ENCODE data around the gene CACNB3. TPM values are rescaled to one million over a fixed set of nuclear protein-coding genes. Genes with fewer than 3 reads are reported as not detected.

CACNB3 gene
- total and polyA plus RNA-seq, 2 of the 13 experiments (the other 11 are each of a cell fraction or from before 2014, with no cell fraction given), result 0.29 to 0.54 TPM

DNA sequence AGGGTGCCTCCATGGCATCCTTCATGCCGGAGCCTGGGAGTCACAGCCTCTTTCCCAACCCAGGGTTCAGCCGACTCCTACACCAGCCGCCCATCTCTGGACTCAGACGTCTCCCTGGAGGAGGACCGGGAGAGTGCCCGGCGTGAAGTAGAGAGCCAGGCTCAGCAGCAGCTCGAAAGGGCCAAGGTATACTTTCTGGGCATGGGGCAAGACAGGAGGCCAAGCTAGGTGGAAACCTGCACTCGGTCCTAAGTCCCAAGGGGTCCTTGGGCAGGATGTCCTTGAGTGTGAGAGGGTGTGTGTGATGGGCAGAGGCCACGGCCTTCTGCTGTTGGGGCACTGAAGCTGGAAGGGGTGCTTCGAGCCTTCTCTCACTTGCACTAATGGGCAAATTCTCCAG, 5.0 kb downstream of the CACNB3 start:
- no peaks in the 10 kb centered on the region for H3K36me3 ChIP-seq (replicated peaks in 1 of 2; ENCODE audit: control insufficient read depth in 1 of 2, insufficient read depth in 2 of 2, low read length in 2 of 2)
- in situ Hi-C loops (cut with HindIII; ENCODE audit: extremely low pct_ligation_motif_present, low pct_unique_long_range_greater_than_20kb), result no loop called here
- TF ChIP-seq NFE2L2 (IDR thresholded peaks at IDR 0.05; ENCODE audit: low read length) (no peak), MAFG (CRISPR knock-in tag; IDR thresholded peaks at IDR 0.05) (no peak), ZFP37 (CRISPR knock-in tag; IDR thresholded peaks at IDR 0.05; ENCODE audit: borderline replicate concordance) (no peak), ZNF101 (CRISPR knock-in tag; IDR thresholded peaks at IDR 0.05; ENCODE audit: borderline replicate concordance, low read depth) (no peak), ZNF556 (CRISPR knock-in tag; IDR thresholded peaks at IDR 0.05; ENCODE audit: borderline replicate concordance) (no peak), ZMYM3 (CRISPR knock-in tag; IDR thresholded peaks at IDR 0.05) (no peak), NR2F1 (CRISPR knock-in tag; IDR thresholded peaks at IDR 0.05) (no peak), ZSCAN20 (CRISPR knock-in tag; IDR thresholded peaks at IDR 0.05; ENCODE audit: borderline replicate concordance) (no peak), CBX2 (IDR thresholded peaks at IDR 0.05; ENCODE audit: low read depth, low read length) (no peak), CBX2 (CRISPR knock-in tag; IDR thresholded peaks at IDR 0.05; ENCODE audit: low read depth) (no peak), ARHGAP35 (CRISPR knock-in tag; IDR thresholded peaks at IDR 0.05; ENCODE audit: borderline replicate concordance) (no peak)
- TF ChIP-seq, protein P1, sequence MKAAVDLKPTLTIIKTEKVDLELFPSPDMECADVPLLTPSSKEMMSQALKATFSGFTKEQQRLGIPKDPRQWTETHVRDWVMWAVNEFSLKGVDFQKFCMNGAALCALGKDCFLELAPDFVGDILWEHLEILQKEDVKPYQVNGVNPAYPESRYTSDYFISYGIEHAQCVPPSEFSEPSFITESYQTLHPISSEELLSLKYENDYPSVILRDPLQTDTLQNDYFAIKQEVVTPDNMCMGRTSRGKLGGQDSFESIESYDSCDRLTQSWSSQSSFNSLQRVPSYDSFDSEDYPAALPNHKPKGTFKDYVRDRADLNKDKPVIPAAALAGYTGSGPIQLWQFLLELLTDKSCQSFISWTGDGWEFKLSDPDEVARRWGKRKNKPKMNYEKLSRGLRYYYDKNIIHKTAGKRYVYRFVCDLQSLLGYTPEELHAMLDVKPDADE (CRISPR knock-in tag; IDR thresholded peaks at IDR 0.05), result no peak
- TF ChIP-seq, protein P2, sequence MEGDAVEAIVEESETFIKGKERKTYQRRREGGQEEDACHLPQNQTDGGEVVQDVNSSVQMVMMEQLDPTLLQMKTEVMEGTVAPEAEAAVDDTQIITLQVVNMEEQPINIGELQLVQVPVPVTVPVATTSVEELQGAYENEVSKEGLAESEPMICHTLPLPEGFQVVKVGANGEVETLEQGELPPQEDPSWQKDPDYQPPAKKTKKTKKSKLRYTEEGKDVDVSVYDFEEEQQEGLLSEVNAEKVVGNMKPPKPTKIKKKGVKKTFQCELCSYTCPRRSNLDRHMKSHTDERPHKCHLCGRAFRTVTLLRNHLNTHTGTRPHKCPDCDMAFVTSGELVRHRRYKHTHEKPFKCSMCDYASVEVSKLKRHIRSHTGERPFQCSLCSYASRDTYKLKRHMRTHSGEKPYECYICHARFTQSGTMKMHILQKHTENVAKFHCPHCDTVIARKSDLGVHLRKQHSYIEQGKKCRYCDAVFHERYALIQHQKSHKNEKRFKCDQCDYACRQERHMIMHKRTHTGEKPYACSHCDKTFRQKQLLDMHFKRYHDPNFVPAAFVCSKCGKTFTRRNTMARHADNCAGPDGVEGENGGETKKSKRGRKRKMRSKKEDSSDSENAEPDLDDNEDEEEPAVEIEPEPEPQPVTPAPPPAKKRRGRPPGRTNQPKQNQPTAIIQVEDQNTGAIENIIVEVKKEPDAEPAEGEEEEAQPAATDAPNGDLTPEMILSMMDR (CRISPR knock-in tag; IDR thresholded peaks at IDR 0.05), result no peak
- TF ChIP-seq, protein P3, sequence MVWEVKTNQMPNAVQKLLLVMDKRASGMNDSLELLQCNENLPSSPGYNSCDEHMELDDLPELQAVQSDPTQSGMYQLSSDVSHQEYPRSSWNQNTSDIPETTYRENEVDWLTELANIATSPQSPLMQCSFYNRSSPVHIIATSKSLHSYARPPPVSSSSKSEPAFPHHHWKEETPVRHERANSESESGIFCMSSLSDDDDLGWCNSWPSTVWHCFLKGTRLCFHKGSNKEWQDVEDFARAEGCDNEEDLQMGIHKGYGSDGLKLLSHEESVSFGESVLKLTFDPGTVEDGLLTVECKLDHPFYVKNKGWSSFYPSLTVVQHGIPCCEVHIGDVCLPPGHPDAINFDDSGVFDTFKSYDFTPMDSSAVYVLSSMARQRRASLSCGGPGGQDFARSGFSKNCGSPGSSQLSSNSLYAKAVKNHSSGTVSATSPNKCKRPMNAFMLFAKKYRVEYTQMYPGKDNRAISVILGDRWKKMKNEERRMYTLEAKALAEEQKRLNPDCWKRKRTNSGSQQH (CRISPR knock-in tag; IDR thresholded peaks at IDR 0.05; ENCODE audit: low read depth), result no peak
- TF ChIP-seq, protein P4, sequence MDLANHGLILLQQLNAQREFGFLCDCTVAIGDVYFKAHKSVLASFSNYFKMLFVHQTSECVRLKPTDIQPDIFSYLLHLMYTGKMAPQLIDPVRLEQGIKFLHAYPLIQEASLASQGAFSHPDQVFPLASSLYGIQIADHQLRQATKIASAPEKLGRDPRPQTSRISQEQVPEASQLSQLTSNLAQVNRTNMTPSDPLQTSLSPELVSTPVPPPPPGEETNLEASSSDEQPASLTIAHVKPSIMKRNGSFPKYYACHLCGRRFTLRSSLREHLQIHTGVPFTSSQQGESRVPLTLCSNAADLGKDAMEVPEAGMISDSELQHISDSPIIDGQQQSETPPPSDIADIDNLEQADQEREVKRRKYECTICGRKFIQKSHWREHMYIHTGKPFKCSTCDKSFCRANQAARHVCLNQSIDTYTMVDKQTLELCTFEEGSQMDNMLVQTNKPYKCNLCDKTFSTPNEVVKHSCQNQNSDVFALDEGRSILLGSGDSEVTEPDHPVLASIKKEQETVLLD (CRISPR knock-in tag; IDR thresholded peaks at IDR 0.05; ENCODE audit: low read depth), result no peak
- TF ChIP-seq, protein P5, sequence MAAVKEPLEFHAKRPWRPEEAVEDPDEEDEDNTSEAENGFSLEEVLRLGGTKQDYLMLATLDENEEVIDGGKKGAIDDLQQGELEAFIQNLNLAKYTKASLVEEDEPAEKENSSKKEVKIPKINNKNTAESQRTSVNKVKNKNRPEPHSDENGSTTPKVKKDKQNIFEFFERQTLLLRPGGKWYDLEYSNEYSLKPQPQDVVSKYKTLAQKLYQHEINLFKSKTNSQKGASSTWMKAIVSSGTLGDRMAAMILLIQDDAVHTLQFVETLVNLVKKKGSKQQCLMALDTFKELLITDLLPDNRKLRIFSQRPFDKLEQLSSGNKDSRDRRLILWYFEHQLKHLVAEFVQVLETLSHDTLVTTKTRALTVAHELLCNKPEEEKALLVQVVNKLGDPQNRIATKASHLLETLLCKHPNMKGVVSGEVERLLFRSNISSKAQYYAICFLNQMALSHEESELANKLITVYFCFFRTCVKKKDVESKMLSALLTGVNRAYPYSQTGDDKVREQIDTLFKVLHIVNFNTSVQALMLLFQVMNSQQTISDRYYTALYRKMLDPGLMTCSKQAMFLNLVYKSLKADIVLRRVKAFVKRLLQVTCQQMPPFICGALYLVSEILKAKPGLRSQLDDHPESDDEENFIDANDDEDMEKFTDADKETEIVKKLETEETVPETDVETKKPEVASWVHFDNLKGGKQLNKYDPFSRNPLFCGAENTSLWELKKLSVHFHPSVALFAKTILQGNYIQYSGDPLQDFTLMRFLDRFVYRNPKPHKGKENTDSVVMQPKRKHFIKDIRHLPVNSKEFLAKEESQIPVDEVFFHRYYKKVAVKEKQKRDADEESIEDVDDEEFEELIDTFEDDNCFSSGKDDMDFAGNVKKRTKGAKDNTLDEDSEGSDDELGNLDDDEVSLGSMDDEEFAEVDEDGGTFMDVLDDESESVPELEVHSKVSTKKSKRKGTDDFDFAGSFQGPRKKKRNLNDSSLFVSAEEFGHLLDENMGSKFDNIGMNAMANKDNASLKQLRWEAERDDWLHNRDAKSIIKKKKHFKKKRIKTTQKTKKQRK (IDR thresholded peaks at IDR 0.05; ENCODE audit: low read length), result no peak

More for the DNA sequence above, 5.0 kb downstream of the CACNB3 start:
- no peak for FAIRE-seq
- H4K20me1 ChIP-seq (ENCODE audit: insufficient read depth, low read length), result no peaks in the 10 kb centered on the region; the same call in 1 of the 2 replicates
- no peak for DNase-seq (ENCODE audit: low spot score)
- H3K79me2 ChIP-seq (ENCODE audit: insufficient read depth, low read length), result no peaks in the 10 kb centered on the region
- intact Hi-C loops (cut with micrococcal nuclease; ENCODE audit: unreplicated experiment), result no loop called here
- WGBS (ENCODE audit: low lambda C conversion rate), result 26% methylated on average over 11 of the region's 11 CpGs
- no peak overlapping the region for H3K27ac ChIP-seq (ENCODE audit: extremely low read length, insufficient read depth, low read length)
- H3K4me1 ChIP-seq (ENCODE audit: insufficient read depth, low read length), result 0 out of 2 replicates have a peak, but pooled peaks cover under 1% of the 10 kb centered on the region
- peaks cover 8 to 67% of the 10 kb centered on the region in 2 experiments; a peak in 4 of 5 replicates for H3K27me3 ChIP-seq (ENCODE audit: control insufficient read depth in 1 of 2, insufficient read depth in 2 of 2, low read length in 2 of 2)
- no peak overlapping the region for H3K4me2 ChIP-seq (ENCODE audit: low read depth, low read length)
- BruUV-seq (replicated peaks), result no TSS peak
- POLR2A ChIA-PET, result no interaction called here
- no peak overlapping the region for H3K9ac ChIP-seq (ENCODE audit: insufficient read depth, low read depth, low read length)
- no peak overlapping the region for H2AFZ ChIP-seq (ENCODE audit: low read length)
- no peak overlapping the region for H3K4me3 ChIP-seq (replicated peaks in 1 of 3; ENCODE audit: insufficient read depth in 1 of 3, low read depth in 2 of 3, low read length in 3 of 3)
- ATAC-seq, result no peak
- H3K9me3 ChIP-seq (ENCODE audit: low read length), result no peaks in the 10 kb centered on the region
- CTCF ChIA-PET (ENCODE audit: low intra/inter-chr PET ratio, low total read pairs), result no interaction called here
